GM12878 (cell line): Measurements from ENCODE around the gene CEBPG. TPM values are rescaled to one million over a fixed set of nuclear protein-coding genes. Genes with fewer than 3 reads are reported as not detected.

Experiments used
- ATAC-seq: fragments of 200-7000 bp; cut with Tn5 transposase; 3 replicates; pipeline ENCODE4 v1.9.1; 2020; ENCODE audit warnings: mild to moderate bottlenecking, moderate library complexity
- BruUV-seq: library from RNA; stranded (reverse); fragments of 400-500 nt; replicated peaks from 2 replicates; lab custom pipeline; 2021; lab: Mats Ljungman, UMichigan
- CTCF ChIA-PET: fragments of 300-600 bp; sonication (Branson Sonifier 250); formaldehyde crosslinking; extraction: SDS; loops from one replicate; lab custom pipeline; 2021; ENCODE audit warnings: inconsistent platforms; lab: Yijun Ruan, JAX
- POLR2A ChIA-PET: fragments of 350-600 bp; formaldehyde crosslinking; extraction: SDS; loops from one replicate; lab custom pipeline; 2021; ENCODE audit warnings: inconsistent platforms; lab: Charles Lee
- RAD21 ChIA-PET: fragments of 300-600 bp; sonication (Branson Sonifier 250); formaldehyde crosslinking; loops from one replicate; lab custom pipeline; 2023; ENCODE audit warnings: antibody characterized with exemption; ENCODE audit not compliant: unreplicated experiment; lab: Charles Lee
- SMC1A ChIA-PET: fragments of 300-600 bp; sonication (Branson Sonifier 250); formaldehyde crosslinking; loops from one replicate; lab custom pipeline; 2023; ENCODE audit not compliant: unreplicated experiment, uncharacterized antibody; lab: Charles Lee
- DNase-seq: peaks from one replicate; pipeline ENCODE4 v3.0.0-alpha.2; 2011; ENCODE audit warnings: low read depth, low spot score
- FAIRE-seq: peaks from 3 replicates; lab custom pipeline; 2011; peaks lifted over from hg19 to GRCh38; lab: Jason Lieb, UNC
- H2AFZ ChIP-seq: 2 replicates; pipeline ENCODE4 v1.6.0; 2011; ENCODE audit warnings: low read depth, low read length, control low read depth; ENCODE audit not compliant: control insufficient read depth
- H3K27ac ChIP-seq: 2 replicates; pipeline ENCODE4 v1.5.1; 2011; ENCODE audit warnings: control low read depth; ENCODE audit not compliant: control insufficient read depth, insufficient read depth
- H3K27me3 ChIP-seq, 2 experiments: replicated peaks in 1 of 2; 2 replicates each; pipeline versions ENCODE4 v1.6.0 to v1.6.1; 2011; ENCODE audit warnings: low read length in 1 of 2; ENCODE audit not compliant: control insufficient read depth in 2 of 2, insufficient read depth in 2 of 2
- H3K36me3 ChIP-seq, 2 experiments: 2 replicates each; pipeline ENCODE4 v1.5.1; 2011; ENCODE audit warnings: low read length in 1 of 2; ENCODE audit not compliant: control insufficient read depth in 2 of 2, insufficient read depth in 2 of 2
- H3K4me1 ChIP-seq: 2 replicates; pipeline ENCODE4 v1.6.1; 2011; ENCODE audit warnings: mild to moderate bottlenecking, low read length, moderate library complexity, mixed read lengths; ENCODE audit not compliant: control insufficient read depth, insufficient read depth
- H3K4me2 ChIP-seq: 2 replicates; pipeline ENCODE4 v1.6.0; 2011; ENCODE audit warnings: control low read depth; ENCODE audit not compliant: control insufficient read depth, insufficient read depth
- H3K4me3 ChIP-seq: fragments of 200-600 bp; sonication (generic); 2 replicates; pipeline ENCODE4 v1.5.1; 2016
- H3K79me2 ChIP-seq: 2 replicates; pipeline ENCODE4 v1.6.0; 2011; ENCODE audit warnings: low read length; ENCODE audit not compliant: control insufficient read depth, insufficient read depth
- H3K9ac ChIP-seq: 2 replicates; pipeline ENCODE4 v1.8.0; 2011; ENCODE audit warnings: low read length, control low read depth, mixed read lengths; ENCODE audit not compliant: control insufficient read depth, insufficient read depth
- H3K9me3 ChIP-seq: replicated peaks from 3 replicates; pipeline ENCODE4 v1.5.1; 2011; ENCODE audit warnings: mild to moderate bottlenecking, low read length; ENCODE audit not compliant: control insufficient read depth, insufficient read depth
- H4K20me1 ChIP-seq: 2 replicates; pipeline ENCODE4 v1.6.0; 2011; ENCODE audit not compliant: control insufficient read depth, insufficient read depth
- BRCA1 ChIP-seq: IDR thresholded peaks from 2 replicates; pipeline ENCODE4 v1.6.1; 2011; ENCODE audit warnings: low read depth, low read length, improper control_type of control experiment
- MYC ChIP-seq: IDR thresholded peaks from 2 replicates; pipeline ENCODE4 v1.6.1; 2011; ENCODE audit warnings: mild to moderate bottlenecking, low read length, moderate library complexity, inconsistent platforms; ENCODE audit not compliant: insufficient read depth, insufficient replicate concordance, insufficient read length, severe bottlenecking
- RBBP5 ChIP-seq: fragments of 200-600 bp; sonication (generic); conservative IDR thresholded peaks from 2 replicates; pipeline ENCODE4 v1.6.1; 2016
- WGBS: methylation state at CpG from one replicate; pipeline ENCODE4 v1.1.6; 2016; ENCODE audit warnings: low lambda C conversion rate; ENCODE audit not compliant: insufficient replicate concordance, insufficient coverage; ENCODE audit errors: missing lambda C conversion rate; 5-methylcytosine and 5-hydroxymethylcytosine counted together
- in situ Hi-C: fragments of 300-500 bp; cut with MboI; formaldehyde crosslinking; loops from 9 replicates; pipeline ENCODE4 v1.14.3; 2018; ENCODE audit warnings: mixed read lengths
- intact Hi-C: fragments of 100-400 bp; cut with micrococcal nuclease; formaldehyde crosslinking; loops from one replicate; pipeline ENCODE4 v1.14.2; 2022; ENCODE audit not compliant: unreplicated experiment
- polyA plus RNA-seq, 11 experiments: library from polyadenylated mRNA; depleted of rRNA in 4 of 11; unstranded in 6 of 11; stranded (reverse) in 5 of 11; fragments of >200 nt; fragmentation: Nextera tagmentation in 4 of 11; fragmentation: Illumina TruSeq in 1 of 11; extraction: Ambion mirVana in 4 of 11; extraction: Trizol in 1 of 11; gene quantifications; 1 replicate in 1 of 11; 2 replicates in 10 of 11; pipeline versions ENCODE4 v1.2.1 to v1.2.3, GENCODE V29; 2011 to 2016; ENCODE audit warnings: inconsistent platforms in 2 of 11, missing spikeins in 2 of 11, low read depth in 1 of 11
- total RNA-seq, 4 experiments: library from RNA; depleted of rRNA in 3 of 4; stranded (reverse); fragments of >200 nt in 3 of 4; fragmentation: Illumina TruSeq in 1 of 4; extraction: Trizol in 1 of 4; gene quantifications; 2 replicates each; pipeline versions ENCODE4 v1.2.1 to v1.2.3, GENCODE V29; 2013 to 2021

Gene CEBPG
- total and polyA plus RNA-seq, 10 of the 15 experiments (the other 5 are each of a cell fraction or from before 2014, with no cell fraction given), result 5.2 to 22.4 (median 20.0) TPM

DNA sequence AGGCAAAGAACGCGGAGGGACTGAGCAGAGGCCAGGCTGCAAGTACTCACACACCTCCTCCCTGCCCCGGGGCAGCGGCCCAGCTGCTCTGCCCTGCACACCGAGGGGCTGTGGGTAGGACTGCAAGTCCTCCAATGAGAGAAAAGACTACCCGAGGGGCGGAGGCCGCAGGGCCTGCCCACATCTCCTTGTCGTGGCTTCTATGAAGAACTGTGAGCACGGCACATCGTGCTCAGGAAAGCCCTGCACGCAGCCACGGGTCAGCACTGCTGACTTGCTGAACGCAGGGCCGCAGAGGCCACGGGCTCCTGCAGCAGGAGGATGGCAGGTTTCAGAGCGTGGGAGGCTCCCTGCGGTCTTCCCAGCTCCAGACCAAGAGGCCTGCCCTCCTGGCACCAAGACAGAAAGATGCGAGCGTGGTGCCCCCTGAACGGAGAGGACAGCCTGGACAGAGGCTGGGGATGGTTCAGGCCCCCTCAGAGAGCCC, 37.4 kb downstream of the CEBPG start:
- Histone ChIP-seq H3K9me3 (no peaks in the 10 kb centered on the region), H3K36me3 (no peaks in the 10 kb centered on the region), H4K20me1 (no peaks in the 10 kb centered on the region; the same call in 1 of the 2 replicates), H3K27ac (no peak overlapping the region), H3K9ac (no peak overlapping the region), H2AFZ (no peak overlapping the region), H3K4me3 (no peak overlapping the region), H3K4me1 (0 out of 2 replicates have a peak, but pooled peaks cover 4% of the 10 kb centered on the region), H3K27me3 (no peaks in the 10 kb centered on the region), H3K4me2 (no peak overlapping the region), H3K79me2 (no peaks in the 10 kb centered on the region)
- DNase-seq (no peak), FAIRE-seq (no peak), ATAC-seq (no peak)
- SMC1A ChIA-PET, result interaction anchor here (0.6 kb wide), 1 partner anchor 815 kb away, joined by 3 read pairs; no protein-coding TSS in a partner anchor
- CTCF ChIA-PET, result interaction anchor here (0.6 to 1.4 kb wide), 2 partner anchors 60 to 175 kb away, joined by 3 read pairs; no protein-coding TSS in a partner anchor
- in situ Hi-C loops, result no loop called here
- intact Hi-C loops, result no loop called here
- RAD21 ChIA-PET, result no interaction called here
- 82% methylated on average over 21 of the region's 21 CpGs for WGBS
- POLR2A ChIA-PET, result no interaction called here
- BruUV-seq, result no TSS peak
- no peak for TF ChIP-seq MYC

DNA sequence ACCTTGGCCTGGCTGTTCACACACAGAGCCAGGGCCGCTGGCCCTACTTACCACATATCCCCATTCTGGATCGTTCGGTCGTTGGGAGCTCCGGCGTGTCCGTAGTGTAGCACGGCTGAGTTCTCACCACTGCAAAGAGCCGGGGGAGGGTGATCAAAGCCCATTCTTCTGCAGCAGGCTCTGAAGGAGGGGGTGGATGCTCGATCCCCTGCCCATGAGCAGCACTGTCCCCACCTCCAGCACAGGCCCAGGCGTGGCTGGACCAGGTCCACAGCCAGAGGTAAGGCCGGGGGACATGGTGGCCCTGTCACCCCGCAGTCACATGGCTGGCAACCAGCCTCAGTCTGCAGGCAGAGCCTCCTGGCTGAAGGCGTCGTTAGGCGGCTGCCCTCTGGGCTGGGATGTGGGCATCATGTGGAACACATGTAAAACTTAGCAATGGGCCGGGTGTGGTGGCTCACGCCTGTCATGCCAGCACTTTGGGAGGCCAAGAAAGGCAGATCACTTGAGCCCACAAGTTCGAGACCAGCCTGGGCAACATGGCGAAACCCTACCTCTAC, 38.2 kb downstream of the CEBPG start:
- no peak for FAIRE-seq
- Histone ChIP-seq H3K4me3 (no peak overlapping the region), H3K9ac (no peak overlapping the region), H4K20me1 (no peaks in the 10 kb centered on the region; the same call in 1 of the 2 replicates), H3K4me1 (no peaks in the 10 kb centered on the region), H3K4me2 (no peak overlapping the region)
- no TSS peak for BruUV-seq
- RAD21 ChIA-PET, result no interaction called here
- CTCF ChIA-PET, result interaction anchor here (1.4 kb wide), 1 partner anchor 176 kb away, joined by 3 read pairs; no protein-coding TSS in a partner anchor
- in situ Hi-C loops (no loop called here), intact Hi-C loops (no loop called here)
- SMC1A ChIA-PET, result interaction anchor here (0.6 kb wide), 1 partner anchor 814 kb away, joined by 3 read pairs; no protein-coding TSS in a partner anchor
- TF ChIP-seq BRCA1 (no peak), RBBP5 (no peak)
- TF ChIP-seq, all 136 proteins: peak for 0
- no peaks in the 10 kb centered on the region for H3K36me3 ChIP-seq
- H3K79me2 ChIP-seq, result no peaks in the 10 kb centered on the region
- no peak overlapping the region for H2AFZ ChIP-seq
- POLR2A ChIA-PET, result no interaction called here
- DNase-seq (no peak), ATAC-seq (no peak)
- 65% methylated on average over 20 of the region's 20 CpGs for WGBS
- H3K27me3 ChIP-seq, result no peaks in the 10 kb centered on the region
- no peaks in the 10 kb centered on the region for H3K9me3 ChIP-seq
- no peak overlapping the region for H3K27ac ChIP-seq
